HUDEP-2 (cell line): ENCODE measurements around the gene FAM222A.

Experiments used
- DNase-seq, 76 experiments: peaks; one replicate each; lab custom pipeline; 2025; ENCODE audit not compliant: unreplicated experiment in 76 of 76; lab: John Stamatoyannopoulos, UW

The FAM222A gene

GRCh38 chr12:109816870-109817269 lies 103.2 kb downstream of the FAM222A start:
- DNase-seq, result no peak

- DNase-seq, result no peak
Observed at GRCh38 chr12:109817627-109818231, 104.1 kb downstream of the FAM222A start.

GRCh38 chr12:109818253-109818652 lies 104.6 kb downstream of the FAM222A start:
- no peak for DNase-seq

- DNase-seq, result no peak
Observed at GRCh38 chr12:109818905-109819500, 105.4 kb downstream of the FAM222A start.
